GM12892 (cell line): ENCODE results near the gene BPIFB4.

ENCODE experiments used
- POLR2A ChIP-seq: IDR thresholded peaks from 2 replicates; pipeline ENCODE4 v1.6.1; 2011; ENCODE audit warnings: low read depth, low read length, control low read depth
- POLR2AphosphoS5 ChIP-seq: IDR thresholded peaks from 2 replicates; pipeline ENCODE4 v1.6.1; 2011; ENCODE audit warnings: low read depth, low read length, control low read depth
- TAF1 ChIP-seq: IDR thresholded peaks from 2 replicates; pipeline ENCODE4 v1.6.1; 2011; ENCODE audit warnings: low read depth, mild to moderate bottlenecking, control low read depth, low read length, borderline replicate concordance

GRCh38 chr20:33124994-33125393, 45.6 kb downstream of the BPIFB4 start:
- TF ChIP-seq TAF1 = no peak
- no peak for TF ChIP-seq POLR2AphosphoS5
- no peak for TF ChIP-seq POLR2A
